Gastroesophageal sphincter (tissue), 3 donors: Measurements from ENCODE around the gene KRTAP1-5.

Experiments
- EP300 ChIP-seq: sonication (generic); formaldehyde crosslinking; IDR thresholded peaks from one replicate; pipeline ENCODE4 v1.6.1; 2017; ENCODE audit warnings: antibody characterized with exemption, mild to moderate bottlenecking
- POLR2A ChIP-seq, 2 donors: fragments of 450-650 bp; IDR thresholded peaks; one replicate each; pipeline ENCODE4 v1.6.1; 2017; ENCODE audit warnings: antibody characterized with exemption in 2 of 2, mild to moderate bottlenecking in 2 of 2, moderate library complexity in 1 of 2
- POLR2AphosphoS5 ChIP-seq: sonication (generic); formaldehyde crosslinking; IDR thresholded peaks from one replicate; pipeline ENCODE4 v1.6.1; 2017; ENCODE audit warnings: antibody characterized with exemption
- TF ChIP-seq, protein P1 (sequence below), 4 experiments: fragments of 200-600 bp in 2 of 4; fragments of 450-650 bp in 2 of 4; sonication (generic) in 1 of 4; IDR thresholded peaks; one replicate each; pipeline ENCODE4 v1.5.1; 2017 to 2019; ENCODE audit warnings: antibody characterized with exemption in 4 of 4, mild to moderate bottlenecking in 2 of 4, moderate library complexity in 2 of 4

- TF ChIP-seq, protein P1, sequence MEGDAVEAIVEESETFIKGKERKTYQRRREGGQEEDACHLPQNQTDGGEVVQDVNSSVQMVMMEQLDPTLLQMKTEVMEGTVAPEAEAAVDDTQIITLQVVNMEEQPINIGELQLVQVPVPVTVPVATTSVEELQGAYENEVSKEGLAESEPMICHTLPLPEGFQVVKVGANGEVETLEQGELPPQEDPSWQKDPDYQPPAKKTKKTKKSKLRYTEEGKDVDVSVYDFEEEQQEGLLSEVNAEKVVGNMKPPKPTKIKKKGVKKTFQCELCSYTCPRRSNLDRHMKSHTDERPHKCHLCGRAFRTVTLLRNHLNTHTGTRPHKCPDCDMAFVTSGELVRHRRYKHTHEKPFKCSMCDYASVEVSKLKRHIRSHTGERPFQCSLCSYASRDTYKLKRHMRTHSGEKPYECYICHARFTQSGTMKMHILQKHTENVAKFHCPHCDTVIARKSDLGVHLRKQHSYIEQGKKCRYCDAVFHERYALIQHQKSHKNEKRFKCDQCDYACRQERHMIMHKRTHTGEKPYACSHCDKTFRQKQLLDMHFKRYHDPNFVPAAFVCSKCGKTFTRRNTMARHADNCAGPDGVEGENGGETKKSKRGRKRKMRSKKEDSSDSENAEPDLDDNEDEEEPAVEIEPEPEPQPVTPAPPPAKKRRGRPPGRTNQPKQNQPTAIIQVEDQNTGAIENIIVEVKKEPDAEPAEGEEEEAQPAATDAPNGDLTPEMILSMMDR (IDR thresholded peaks at IDR 0.05) = no peak
- no peak for TF ChIP-seq POLR2A (IDR thresholded peaks at IDR 0.05)
- no peak for TF ChIP-seq POLR2AphosphoS5
- TF ChIP-seq EP300 = no peak
Measured at GRCh38 chr17:41015454-41015853, 11.6 kb downstream of the KRTAP1-5 start.
